ENCODE data around the gene TEKTIP1.

The TEKTIP1 gene

GRCh38 chr19:3514930-3515329 is 24.0 kb upstream of the TEKTIP1 start:
- peak overlapping the region; percentile 17 for H3K9ac ChIP-seq (ENCODE audit: insufficient read length, low read depth)
- H3K27me3 ChIP-seq (ENCODE audit: insufficient read depth, insufficient read length), result no peaks in the 10 kb centered on the region
- DNase-seq (ENCODE audit: low read depth, low spot score), result no peak
- TF ChIP-seq SUZ12 (IDR thresholded peaks at IDR 0.05; ENCODE audit: extremely low read depth, insufficient read depth, insufficient read length), result no peak
- TF ChIP-seq ZNF274 (IDR thresholded peaks at IDR 0.05; ENCODE audit: low read depth, low read length), result no peak
- peaks cover 81% of the 10 kb centered on the region for H3K36me3 ChIP-seq (ENCODE audit: insufficient read depth, insufficient read length, low read length)
- H3K9me3 ChIP-seq (ENCODE audit: insufficient read depth, low read length), result no peaks in the 10 kb centered on the region
- H3K4me3 ChIP-seq (ENCODE audit: insufficient read length, low read depth), result no peak overlapping the region
- H3K4me1 ChIP-seq (ENCODE audit: insufficient read depth, insufficient read length), result peaks cover 50% of the 10 kb centered on the region

- Histone ChIP-seq H3K9me3 (ENCODE audit: insufficient read depth, low read length) (no peaks in the 10 kb centered on the region), H3K27me3 (ENCODE audit: insufficient read depth, insufficient read length) (no peaks in the 10 kb centered on the region), H3K4me1 (ENCODE audit: insufficient read depth, insufficient read length) (peaks cover 54% of the 10 kb centered on the region), H3K9ac (ENCODE audit: insufficient read length, low read depth) (peak overlapping the region; percentile 9), H3K36me3 (ENCODE audit: insufficient read depth, insufficient read length, low read length) (peaks cover 81% of the 10 kb centered on the region), H3K4me3 (ENCODE audit: insufficient read length, low read depth) (no peak overlapping the region)
- DNase-seq (ENCODE audit: low read depth, low spot score), result no peak
- TF ChIP-seq YY1 (IDR thresholded peaks at IDR 0.05; ENCODE audit: insufficient read depth, insufficient read length), result no peak
- no peak for TF ChIP-seq ZNF274 (IDR thresholded peaks at IDR 0.05; ENCODE audit: low read depth, low read length)
- no peak for TF ChIP-seq SUZ12 (IDR thresholded peaks at IDR 0.05; ENCODE audit: extremely low read depth, insufficient read depth, insufficient read length)
These were observed 23.0 kb upstream of the TEKTIP1 start for GRCh38 chr19:3515891-3516422.

- Histone ChIP-seq H3K27me3 (ENCODE audit: insufficient read depth, insufficient read length) (no peaks in the 10 kb centered on the region), H3K4me1 (ENCODE audit: insufficient read depth, insufficient read length) (peaks cover 52% of the 10 kb centered on the region), H3K9ac (ENCODE audit: insufficient read length, low read depth) (peak overlapping the region; percentile 36), H3K36me3 (ENCODE audit: insufficient read depth, insufficient read length, low read length) (peaks cover 75% of the 10 kb centered on the region), H3K4me3 (ENCODE audit: insufficient read length, low read depth) (no peak overlapping the region), H3K9me3 (ENCODE audit: insufficient read depth, low read length) (no peaks in the 10 kb centered on the region)
- TF ChIP-seq ZNF274 (IDR thresholded peaks at IDR 0.05; ENCODE audit: low read depth, low read length), result no peak
- no peak for TF ChIP-seq SUZ12 (IDR thresholded peaks at IDR 0.05; ENCODE audit: extremely low read depth, insufficient read depth, insufficient read length)
- TF ChIP-seq YY1 (IDR thresholded peaks at IDR 0.05; ENCODE audit: insufficient read depth, insufficient read length), result no peak
- no peak for DNase-seq (ENCODE audit: low read depth, low spot score)
These were observed 22.2 kb upstream of the TEKTIP1 start for GRCh38 chr19:3516675-3517207.

GRCh38 chr19:3517638-3518037 is 21.3 kb upstream of the TEKTIP1 start:
- no peak overlapping the region for H3K4me3 ChIP-seq (ENCODE audit: insufficient read length, low read depth)
- no peak for DNase-seq (ENCODE audit: low read depth, low spot score)
- H3K4me1 ChIP-seq (ENCODE audit: insufficient read depth, insufficient read length), result peaks cover 51% of the 10 kb centered on the region
- H3K36me3 ChIP-seq (ENCODE audit: insufficient read depth, insufficient read length, low read length), result peaks cover 75% of the 10 kb centered on the region
- no peak overlapping the region for H3K9ac ChIP-seq (ENCODE audit: insufficient read length, low read depth)
- TF ChIP-seq ZNF274 (IDR thresholded peaks at IDR 0.05; ENCODE audit: low read depth, low read length) (no peak), YY1 (IDR thresholded peaks at IDR 0.05; ENCODE audit: insufficient read depth, insufficient read length) (no peak), SUZ12 (IDR thresholded peaks at IDR 0.05; ENCODE audit: extremely low read depth, insufficient read depth, insufficient read length) (no peak)
- no peaks in the 10 kb centered on the region for H3K9me3 ChIP-seq (ENCODE audit: insufficient read depth, low read length)
- no peaks in the 10 kb centered on the region for H3K27me3 ChIP-seq (ENCODE audit: insufficient read depth, insufficient read length)

GRCh38 chr19:3518255-3518654 is 20.7 kb upstream of the TEKTIP1 start:
- H3K4me3 ChIP-seq (ENCODE audit: insufficient read length, low read depth), result no peak overlapping the region
- no peaks in the 10 kb centered on the region for H3K9me3 ChIP-seq (ENCODE audit: insufficient read depth, low read length)
- DNase-seq (ENCODE audit: low read depth, low spot score), result peak; percentile 38
- H3K4me1 ChIP-seq (ENCODE audit: insufficient read depth, insufficient read length), result peaks cover 48% of the 10 kb centered on the region
- TF ChIP-seq YY1 (IDR thresholded peaks at IDR 0.05; ENCODE audit: insufficient read depth, insufficient read length) (no peak), ZNF274 (IDR thresholded peaks at IDR 0.05; ENCODE audit: low read depth, low read length) (no peak), SUZ12 (IDR thresholded peaks at IDR 0.05; ENCODE audit: extremely low read depth, insufficient read depth, insufficient read length) (no peak)
- H3K36me3 ChIP-seq (ENCODE audit: insufficient read depth, insufficient read length, low read length), result peaks cover 75% of the 10 kb centered on the region
- peak overlapping the region; percentile 57 for H3K9ac ChIP-seq (ENCODE audit: insufficient read length, low read depth)
- H3K27me3 ChIP-seq (ENCODE audit: insufficient read depth, insufficient read length), result no peaks in the 10 kb centered on the region

- H3K4me3 ChIP-seq (ENCODE audit: insufficient read length, low read depth), result no peak overlapping the region
- TF ChIP-seq SUZ12 (IDR thresholded peaks at IDR 0.05; ENCODE audit: extremely low read depth, insufficient read depth, insufficient read length) (no peak), YY1 (IDR thresholded peaks at IDR 0.05; ENCODE audit: insufficient read depth, insufficient read length) (no peak), ZNF274 (IDR thresholded peaks at IDR 0.05; ENCODE audit: low read depth, low read length) (no peak)
- no peak for DNase-seq (ENCODE audit: low read depth, low spot score)
- H3K4me1 ChIP-seq (ENCODE audit: insufficient read depth, insufficient read length), result peaks cover 45% of the 10 kb centered on the region
- peak overlapping the region; percentile 57 for H3K9ac ChIP-seq (ENCODE audit: insufficient read length, low read depth)
- H3K9me3 ChIP-seq (ENCODE audit: insufficient read depth, low read length), result no peaks in the 10 kb centered on the region
- H3K36me3 ChIP-seq (ENCODE audit: insufficient read depth, insufficient read length, low read length), result peaks cover 75% of the 10 kb centered on the region
- H3K27me3 ChIP-seq (ENCODE audit: insufficient read depth, insufficient read length), result no peaks in the 10 kb centered on the region
These were observed 20.3 kb upstream of the TEKTIP1 start for GRCh38 chr19:3518659-3519058.

GRCh38 chr19:3519126-3519525 is 19.8 kb upstream of the TEKTIP1 start:
- no peak overlapping the region for H3K4me3 ChIP-seq (ENCODE audit: insufficient read length, low read depth)
- H3K36me3 ChIP-seq (ENCODE audit: insufficient read depth, insufficient read length, low read length), result peaks cover 75% of the 10 kb centered on the region
- peak overlapping the region; percentile 57 for H3K9ac ChIP-seq (ENCODE audit: insufficient read length, low read depth)
- H3K27me3 ChIP-seq (ENCODE audit: insufficient read depth, insufficient read length), result no peaks in the 10 kb centered on the region
- TF ChIP-seq YY1 (IDR thresholded peaks at IDR 0.05; ENCODE audit: insufficient read depth, insufficient read length) (no peak), ZNF274 (IDR thresholded peaks at IDR 0.05; ENCODE audit: low read depth, low read length) (no peak), SUZ12 (IDR thresholded peaks at IDR 0.05; ENCODE audit: extremely low read depth, insufficient read depth, insufficient read length) (no peak)
- DNase-seq (ENCODE audit: low read depth, low spot score), result no peak
- H3K9me3 ChIP-seq (ENCODE audit: insufficient read depth, low read length), result no peaks in the 10 kb centered on the region
- H3K4me1 ChIP-seq (ENCODE audit: insufficient read depth, insufficient read length), result peaks cover 45% of the 10 kb centered on the region

Data from NT2/D1 (cell line).